Mesothelial cell of epicardium (in vitro differentiated cells): ENCODE data around the gene BRINP2. TPM values are rescaled to one million over a fixed set of nuclear protein-coding genes. Genes with fewer than 3 reads are reported as not detected.

ENCODE experiments used
- DNase-seq, 2 experiments: peaks; one replicate each; pipeline ENCODE4 v3.0.0; 2021; ENCODE audit warnings: low spot score in 2 of 2; ENCODE audit not compliant: unreplicated experiment in 2 of 2
- H3K27ac Mint-ChIP-seq: 2 replicates; pipeline ENCODE4 v1.8.0; 2021; ENCODE audit warnings: mixed read lengths
- H3K27me3 Mint-ChIP-seq: 2 replicates; pipeline ENCODE4 v1.8.0; 2021; ENCODE audit warnings: low read depth, mixed read lengths
- H3K36me3 Mint-ChIP-seq: 2 replicates; pipeline ENCODE4 v1.8.0; 2021; ENCODE audit warnings: mixed read lengths
- H3K4me1 Mint-ChIP-seq: 2 replicates; pipeline ENCODE4 v1.8.0; 2021; ENCODE audit warnings: mixed read lengths
- H3K4me3 Mint-ChIP-seq: 2 replicates; pipeline ENCODE4 v1.8.0; 2021; ENCODE audit warnings: mild to moderate bottlenecking, moderate library complexity, mixed read lengths
- H3K9me3 Mint-ChIP-seq: 2 replicates; pipeline ENCODE4 v1.8.0; 2021; ENCODE audit warnings: mixed read lengths
- CTCF ChIP-seq: fragments of 200-600 bp; sonication (generic); IDR thresholded peaks from one replicate; pipeline ENCODE4 v1.5.0; 2021; ENCODE audit warnings: antibody characterized with exemption; ENCODE audit not compliant: unreplicated experiment
- total RNA-seq: library from RNA; stranded (reverse); gene quantifications from 3 replicates; pipeline ENCODE4 v1.2.1, GENCODE V29; 2021

Gene BRINP2
- total RNA-seq, 1 donor from 2014 or later, result 0.63 TPM

DNA sequence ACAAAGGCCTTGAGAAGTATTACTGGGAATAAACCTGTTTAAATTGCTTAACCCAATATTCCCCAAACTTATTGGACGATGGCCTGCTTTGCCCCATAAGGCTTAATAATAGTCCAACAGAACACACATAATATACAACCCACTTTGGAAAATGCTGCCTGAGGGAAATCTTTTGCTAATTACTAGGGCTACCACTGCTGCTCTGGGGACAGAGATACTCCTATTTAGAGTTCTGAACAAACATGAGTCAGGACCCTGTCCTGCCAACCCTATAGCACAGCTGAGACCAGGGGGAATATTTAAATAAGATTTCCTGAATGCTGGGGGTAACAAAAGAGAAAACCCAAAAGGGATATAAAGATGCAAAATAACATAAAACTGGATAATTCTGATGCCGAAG is 139.1 kb downstream of the BRINP2 start:
- Mint-ChIP-seq H3K27ac (no peak overlapping the region), H3K4me3 (no peak overlapping the region), H3K27me3 (peaks cover 19% of the 10 kb centered on the region)

DNA sequence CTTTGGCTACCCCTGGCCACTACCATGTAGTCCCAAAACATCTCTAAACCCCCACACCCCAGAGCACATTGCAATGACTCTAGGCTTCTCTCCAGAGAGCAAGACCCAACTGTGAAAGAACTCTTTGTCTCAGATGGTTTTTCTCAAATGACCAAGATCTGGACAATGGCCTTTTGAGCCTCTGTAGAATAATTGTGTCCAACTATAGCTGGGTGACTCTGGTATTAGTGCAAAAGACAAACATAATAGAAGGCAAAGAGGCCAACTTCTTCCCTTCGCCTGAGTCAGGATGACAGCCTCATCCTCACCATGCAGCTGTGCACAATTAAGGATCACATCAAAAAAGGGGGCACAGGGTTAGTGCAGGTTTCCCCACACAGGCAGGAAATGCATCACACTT is 139.6 kb downstream of the BRINP2 start:
- Mint-ChIP-seq H3K4me3 (no peak overlapping the region), H3K27ac (no peak overlapping the region), H3K9me3 (no peaks in the 10 kb centered on the region), H3K36me3 (no peaks in the 10 kb centered on the region), H3K27me3 (peaks cover 19% of the 10 kb centered on the region), H3K4me1 (peaks cover 5% of the 10 kb centered on the region)
- no peak for TF ChIP-seq CTCF
- no peak for DNase-seq

More for the DNA sequence above, 139.1 kb downstream of the BRINP2 start:
- Mint-ChIP-seq H3K36me3 (no peaks in the 10 kb centered on the region), H3K4me1 (peaks cover 5% of the 10 kb centered on the region), H3K9me3 (no peaks in the 10 kb centered on the region)
- no peak for TF ChIP-seq CTCF
- no peak for DNase-seq

DNA sequence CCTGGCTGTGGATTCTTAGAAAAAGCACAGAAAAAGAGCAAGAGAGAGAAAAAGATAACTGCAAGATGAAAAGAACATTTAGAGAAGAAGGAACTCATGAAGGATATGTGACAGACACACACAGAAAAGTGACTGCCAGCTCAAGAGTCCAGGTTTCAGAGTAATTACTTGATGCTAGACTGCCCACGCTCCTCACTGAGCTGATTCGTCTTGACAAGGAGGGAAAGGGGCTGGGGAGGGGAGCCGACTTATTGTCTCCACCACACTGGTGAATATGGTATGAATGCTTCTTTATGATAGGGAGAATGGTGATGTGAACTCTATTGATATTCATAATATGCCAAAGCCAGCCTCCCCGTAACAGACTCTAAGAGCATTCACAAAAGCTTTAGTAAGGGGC is 140.4 kb downstream of the BRINP2 start:
- H3K36me3 Mint-ChIP-seq, result no peaks in the 10 kb centered on the region
- DNase-seq, result no peak
- no peak overlapping the region for H3K4me3 Mint-ChIP-seq
- H3K27ac Mint-ChIP-seq, result no peak overlapping the region
- no peaks in the 10 kb centered on the region for H3K4me1 Mint-ChIP-seq
- TF ChIP-seq CTCF, result no peak
- peaks cover 19% of the 10 kb centered on the region for H3K27me3 Mint-ChIP-seq
- no peaks in the 10 kb centered on the region for H3K9me3 Mint-ChIP-seq

- Mint-ChIP-seq H3K4me3 (no peak overlapping the region), H3K27me3 (peaks cover 19% of the 10 kb centered on the region), H3K4me1 (no peaks in the 10 kb centered on the region), H3K27ac (no peak overlapping the region), H3K9me3 (no peaks in the 10 kb centered on the region), H3K36me3 (no peaks in the 10 kb centered on the region)
- no peak for DNase-seq
- no peak for TF ChIP-seq CTCF
Measured at GRCh38 chr1:177311586-177311985, 140.8 kb downstream of the BRINP2 start.

DNA sequence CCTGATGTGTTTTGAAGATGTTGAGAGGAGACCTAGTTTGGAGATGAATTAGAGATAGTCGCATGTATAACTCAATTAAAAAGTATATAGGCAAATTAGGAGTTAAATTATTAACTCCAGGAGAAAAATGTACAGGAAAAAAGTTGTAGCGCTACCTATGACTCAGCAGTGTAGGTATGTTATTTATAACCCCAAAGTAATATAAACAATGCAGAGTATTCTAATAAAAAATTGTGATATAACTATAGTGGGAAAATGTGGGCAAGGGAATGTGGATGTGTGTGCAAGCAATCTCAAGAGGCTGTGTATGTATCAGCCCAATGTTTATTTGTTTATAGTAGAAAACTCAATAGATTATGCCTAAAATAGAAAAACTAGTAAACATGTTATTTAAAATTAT is 144.5 kb downstream of the BRINP2 start:
- H3K27me3 Mint-ChIP-seq, result peaks cover 16% of the 10 kb centered on the region
- H3K36me3 Mint-ChIP-seq, result no peaks in the 10 kb centered on the region

More for the DNA sequence above, 144.5 kb downstream of the BRINP2 start:
- TF ChIP-seq CTCF, result no peak
- H3K4me1 Mint-ChIP-seq, result no peaks in the 10 kb centered on the region
- no peak overlapping the region for H3K27ac Mint-ChIP-seq
- H3K9me3 Mint-ChIP-seq, result peaks cover 5% of the 10 kb centered on the region
- no peak for DNase-seq
- no peak overlapping the region for H3K4me3 Mint-ChIP-seq
